Measurements from ENCODE around the gene SMIM41. TPM values are rescaled to one million over a fixed set of nuclear protein-coding genes. Genes with fewer than 3 reads are reported as not detected.

Gene SMIM41
- total RNA-seq, 6 donors from 2014 or later: 4.7 to 25.1 (median 15.4) TPM

DNA sequence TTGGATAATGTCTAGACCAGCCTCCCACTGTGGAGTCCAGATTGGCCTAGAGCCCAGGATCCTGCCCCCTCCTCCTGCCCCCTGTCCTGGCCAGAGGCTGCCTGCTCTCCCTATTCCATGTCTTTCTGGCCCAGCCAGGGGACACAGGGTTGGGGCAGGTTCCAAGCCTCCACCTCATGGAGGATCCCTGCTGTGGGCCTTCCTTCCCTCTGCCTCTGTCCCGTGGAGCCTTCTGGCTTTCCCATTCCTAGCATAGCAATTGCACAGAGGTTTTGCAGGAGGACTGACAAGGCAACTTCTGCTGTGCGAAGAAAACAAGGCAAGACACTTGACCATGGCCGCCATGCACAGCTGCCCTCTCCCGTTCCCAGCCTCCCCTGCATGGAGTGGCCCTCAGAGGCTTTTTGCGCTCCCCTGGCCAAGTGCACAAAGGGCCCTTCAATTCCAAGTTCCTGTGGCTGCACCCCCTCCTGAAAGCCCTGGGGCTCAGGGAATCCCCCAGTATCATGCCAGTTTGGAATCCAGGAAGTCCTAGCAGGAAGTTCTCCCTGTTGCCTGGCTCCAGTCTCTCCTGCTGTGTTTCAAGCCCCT lies 70.2 kb downstream of the SMIM41 start:
- peak overlapping the region; percentile 87 to 94 (median 90) for H3K27ac ChIP-seq
- no peaks in the 10 kb centered on the region for H3K36me3 ChIP-seq
- no peak for ATAC-seq (ENCODE audit: low FRiP score in 2 of 2)
- peaks cover 56 to 77% (median 71%) of the 10 kb centered on the region in 4 donors for H3K4me1 ChIP-seq
- DNase-seq: peak in 1 of 2 donors; percentile 50
- no peaks in the 10 kb centered on the region for H3K9me3 ChIP-seq
- peaks cover 0 to 2% (median 0%) of the 10 kb centered on the region in 4 donors for H3K27me3 ChIP-seq
- TF ChIP-seq, protein P1, sequence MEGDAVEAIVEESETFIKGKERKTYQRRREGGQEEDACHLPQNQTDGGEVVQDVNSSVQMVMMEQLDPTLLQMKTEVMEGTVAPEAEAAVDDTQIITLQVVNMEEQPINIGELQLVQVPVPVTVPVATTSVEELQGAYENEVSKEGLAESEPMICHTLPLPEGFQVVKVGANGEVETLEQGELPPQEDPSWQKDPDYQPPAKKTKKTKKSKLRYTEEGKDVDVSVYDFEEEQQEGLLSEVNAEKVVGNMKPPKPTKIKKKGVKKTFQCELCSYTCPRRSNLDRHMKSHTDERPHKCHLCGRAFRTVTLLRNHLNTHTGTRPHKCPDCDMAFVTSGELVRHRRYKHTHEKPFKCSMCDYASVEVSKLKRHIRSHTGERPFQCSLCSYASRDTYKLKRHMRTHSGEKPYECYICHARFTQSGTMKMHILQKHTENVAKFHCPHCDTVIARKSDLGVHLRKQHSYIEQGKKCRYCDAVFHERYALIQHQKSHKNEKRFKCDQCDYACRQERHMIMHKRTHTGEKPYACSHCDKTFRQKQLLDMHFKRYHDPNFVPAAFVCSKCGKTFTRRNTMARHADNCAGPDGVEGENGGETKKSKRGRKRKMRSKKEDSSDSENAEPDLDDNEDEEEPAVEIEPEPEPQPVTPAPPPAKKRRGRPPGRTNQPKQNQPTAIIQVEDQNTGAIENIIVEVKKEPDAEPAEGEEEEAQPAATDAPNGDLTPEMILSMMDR (IDR thresholded peaks at IDR 0.05): no peak
- no peak for TF ChIP-seq EP300 (IDR thresholded peaks at IDR 0.05)
- TF ChIP-seq POLR2AphosphoS5 (IDR thresholded peaks at IDR 0.05): no peak
- no peak overlapping the region for H3K4me3 ChIP-seq
- WGBS, 2 donors: 73 to 83% methylated on average over 5 of the region's 5 CpGs

DNA sequence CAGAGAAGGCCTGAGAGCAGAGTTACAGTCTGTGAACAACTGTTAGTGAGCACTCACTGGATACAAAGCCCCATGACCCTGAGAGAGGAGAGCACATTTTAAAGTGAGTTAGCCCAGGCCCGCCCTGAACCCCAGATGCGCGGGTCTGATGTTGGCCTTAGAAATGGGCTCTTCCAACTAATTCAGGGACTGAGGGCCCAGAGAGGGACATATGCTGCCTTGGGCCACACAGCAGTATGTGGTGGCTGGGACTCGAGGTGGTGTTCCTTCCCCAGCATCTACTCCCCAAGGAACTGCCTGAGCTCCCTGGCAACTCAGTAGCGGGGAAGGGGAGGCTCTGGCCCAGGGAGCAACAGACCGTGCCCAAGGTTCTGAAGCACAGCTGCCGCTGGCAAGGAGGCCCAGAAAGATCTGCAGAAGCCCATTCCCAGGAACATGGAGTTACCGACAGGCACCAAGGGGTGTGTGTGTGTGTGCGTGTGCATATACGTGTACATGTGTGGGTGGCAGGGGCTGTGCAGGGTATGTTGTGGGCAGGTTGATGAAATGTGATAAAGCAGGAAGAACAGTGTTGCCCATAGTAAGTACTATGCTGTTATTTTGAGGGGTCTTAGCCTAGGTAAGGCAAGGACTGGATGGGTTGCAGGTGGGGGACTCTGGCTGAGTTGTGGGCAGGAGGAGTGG lies 71.8 kb downstream of the SMIM41 start:
- Histone ChIP-seq H3K4me1 (peaks cover 58 to 76% (median 69%) of the 10 kb centered on the region in 4 donors), H3K4me3 (no peak overlapping the region), H3K27me3 (peaks cover 0 to 2% (median 0%) of the 10 kb centered on the region in 4 donors), H3K27ac (peak overlapping the region; percentile 41 to 94 (median 90)), H3K9me3 (no peaks in the 10 kb centered on the region), H3K36me3 (no peaks in the 10 kb centered on the region)
- TF ChIP-seq POLR2AphosphoS5 (IDR thresholded peaks at IDR 0.05) (no peak), EP300 (IDR thresholded peaks at IDR 0.05) (no peak), POLR2A (IDR thresholded peaks at IDR 0.05) (no peak)
- TF ChIP-seq, protein P1 (IDR thresholded peaks at IDR 0.05): no peak
- DNase-seq (no peak), ATAC-seq (ENCODE audit: low FRiP score in 2 of 2) (no peak)
- 93 to 94% methylated on average over 8 to 10 of the region's 10 CpGs for WGBS, 2 donors

DNA sequence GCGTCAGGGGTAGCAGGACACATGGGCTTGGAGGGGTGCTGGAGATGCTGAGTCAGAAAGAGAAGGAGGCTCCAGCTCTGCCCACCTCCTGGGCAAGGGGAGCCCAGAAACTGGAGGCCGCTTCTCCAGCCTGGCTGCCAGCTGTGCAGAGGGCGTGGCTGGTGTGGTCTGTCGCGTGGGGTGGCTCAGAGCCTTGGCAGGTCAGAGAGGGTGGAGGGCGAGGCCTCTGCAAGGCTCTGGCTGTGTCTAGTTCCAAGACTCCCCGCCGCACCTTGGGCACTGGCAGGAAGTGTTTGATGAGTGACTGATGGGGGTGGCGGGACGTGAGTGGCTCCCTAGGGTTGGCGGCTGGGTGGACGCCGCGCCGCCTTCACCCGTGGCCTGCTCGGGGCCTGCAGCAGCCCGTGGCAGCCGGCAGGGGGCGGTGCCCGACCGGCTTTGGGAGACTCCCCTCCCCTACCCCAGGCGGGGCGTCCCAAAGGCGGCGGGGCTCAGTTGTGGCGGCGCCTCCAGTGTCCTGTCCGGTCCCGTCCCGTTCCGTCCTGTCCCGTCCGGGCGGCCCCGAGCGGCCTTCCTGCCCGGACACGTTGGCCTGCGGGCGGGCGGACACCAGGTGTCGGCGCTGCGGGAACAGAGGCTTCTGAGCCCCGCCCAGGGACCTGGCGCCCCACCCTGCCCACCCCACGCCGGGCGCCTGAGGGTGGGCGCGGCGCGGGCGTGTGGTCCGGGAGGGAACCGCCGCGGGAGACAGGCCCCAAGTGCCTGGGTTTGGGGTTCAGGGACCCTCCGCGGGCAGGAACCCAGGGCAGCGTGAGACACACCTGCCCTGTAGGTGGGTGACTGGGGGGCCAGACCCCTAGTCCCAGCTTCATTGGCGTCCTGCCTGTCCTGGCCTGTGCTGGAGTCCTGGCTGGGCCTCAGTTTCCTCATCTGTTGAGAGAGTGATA lies 72.6 kb downstream of the SMIM41 start:
- Histone ChIP-seq H3K4me3 (peak overlapping the region in 3 of 4 donors; percentile 32 to 46 (median 42)), H3K36me3 (no peaks in the 10 kb centered on the region), H3K27ac (peak overlapping the region; percentile 62 to 94 (median 90)), H3K9me3 (no peaks in the 10 kb centered on the region), H3K27me3 (peaks cover 0 to 2% (median 0%) of the 10 kb centered on the region in 4 donors), H3K4me1 (peaks cover 50 to 68% (median 63%) of the 10 kb centered on the region in 4 donors)
- ATAC-seq (ENCODE audit: low FRiP score in 2 of 2) (peak; percentile 59 to 76), DNase-seq (peak; percentile 81 to 94)
- peak in 1 of 4 donors; percentile 31 for TF ChIP-seq POLR2A (IDR thresholded peaks at IDR 0.05)
- TF ChIP-seq EP300 (IDR thresholded peaks at IDR 0.05): peak in 2 of 4 donors; percentile 56 to 73
- TF ChIP-seq, protein P1 (IDR thresholded peaks at IDR 0.05): peak; percentile 95 to 98 (median 97)
- TF ChIP-seq POLR2AphosphoS5 (IDR thresholded peaks at IDR 0.05): peak; percentile 19 to 64
- 25 to 45% methylated on average over 4 to 19 of the region's 63 CpGs for WGBS, 2 donors

DNA sequence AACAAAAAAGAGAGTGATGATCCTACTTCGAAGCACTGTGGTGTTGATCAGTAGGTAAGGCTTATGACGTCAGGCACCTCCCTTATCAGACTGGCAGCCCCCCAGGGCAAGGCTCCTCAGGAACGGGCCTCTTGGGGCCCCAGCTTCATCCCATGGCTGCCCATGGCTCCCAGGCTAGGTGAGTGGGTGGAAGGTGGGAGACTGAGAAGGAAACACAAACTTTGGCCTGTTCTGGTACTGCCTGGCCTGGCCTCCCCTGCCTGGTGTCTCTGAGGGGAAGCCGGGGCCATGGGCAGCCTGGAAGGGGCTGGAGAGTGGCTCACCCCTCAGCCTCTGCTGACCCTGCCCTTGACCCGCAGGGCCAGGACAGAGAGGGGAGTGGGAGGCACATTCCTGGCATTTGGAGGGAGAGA lies 73.4 kb downstream of the SMIM41 start:
- H3K4me3 ChIP-seq: no peak overlapping the region
- H3K36me3 ChIP-seq: no peaks in the 10 kb centered on the region
- no peak for TF ChIP-seq EP300 (IDR thresholded peaks at IDR 0.05)
- no peak for TF ChIP-seq POLR2AphosphoS5 (IDR thresholded peaks at IDR 0.05)
- TF ChIP-seq POLR2A (IDR thresholded peaks at IDR 0.05): no peak
- TF ChIP-seq, protein P1 (IDR thresholded peaks at IDR 0.05): no peak
- ATAC-seq (ENCODE audit: low FRiP score in 2 of 2) (no peak), DNase-seq (no peak)
- no peaks in the 10 kb centered on the region for H3K9me3 ChIP-seq
- WGBS, 2 donors: 84 to 90% methylated on average over 5 of the region's 5 CpGs
- H3K27me3 ChIP-seq: peaks cover 0 to 2% (median 0%) of the 10 kb centered on the region in 4 donors
- peaks cover 45 to 60% (median 56%) of the 10 kb centered on the region in 4 donors for H3K4me1 ChIP-seq
- H3K27ac ChIP-seq: peak overlapping the region; percentile 62 to 94 (median 90)
